ENCODE data around the gene ANO10.
"Not testable (repeated sequence)": the region's sequence is repeated elsewhere in the genome, so short reads cannot be mapped to it uniquely, and the experiment has no call there.

ANO10 gene

DNA sequence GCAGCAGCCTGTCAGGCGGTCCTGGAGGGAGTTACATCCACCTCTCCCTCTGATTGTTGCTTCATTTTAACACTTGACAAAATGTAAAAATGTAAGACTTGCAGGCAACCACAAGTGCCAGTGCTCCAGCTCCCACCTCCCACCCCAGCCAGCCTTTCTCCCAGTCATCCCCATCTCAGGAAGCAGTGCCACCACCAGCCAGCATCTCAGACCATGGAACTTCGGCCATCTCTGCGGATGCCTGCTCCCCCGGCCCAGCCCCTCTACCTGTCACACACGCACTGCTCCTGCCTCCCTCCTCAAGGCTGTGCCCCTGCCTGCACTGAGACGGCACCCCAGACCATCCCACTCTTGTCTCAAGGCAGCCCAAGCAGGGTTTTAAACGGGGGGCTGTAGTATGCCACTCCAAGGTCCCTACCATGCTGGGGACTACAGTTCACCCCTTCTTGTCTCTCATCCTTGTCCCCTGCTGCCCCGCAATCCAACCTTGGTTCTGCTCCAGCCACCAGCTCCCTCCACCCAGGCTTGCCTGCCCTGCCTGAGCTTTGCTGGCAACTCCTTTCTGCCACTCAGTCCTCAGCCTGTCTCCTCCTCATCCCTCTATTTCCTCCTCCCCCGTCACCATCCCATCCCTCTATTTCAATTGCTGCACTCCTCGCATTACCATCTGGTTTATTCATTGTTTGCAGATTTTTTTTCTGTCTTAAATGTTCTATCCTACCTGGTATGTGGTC lies 249.6 kb downstream of the ANO10 start:
- no peak for DNase-seq (ENCODE audit: low read depth)

DNA sequence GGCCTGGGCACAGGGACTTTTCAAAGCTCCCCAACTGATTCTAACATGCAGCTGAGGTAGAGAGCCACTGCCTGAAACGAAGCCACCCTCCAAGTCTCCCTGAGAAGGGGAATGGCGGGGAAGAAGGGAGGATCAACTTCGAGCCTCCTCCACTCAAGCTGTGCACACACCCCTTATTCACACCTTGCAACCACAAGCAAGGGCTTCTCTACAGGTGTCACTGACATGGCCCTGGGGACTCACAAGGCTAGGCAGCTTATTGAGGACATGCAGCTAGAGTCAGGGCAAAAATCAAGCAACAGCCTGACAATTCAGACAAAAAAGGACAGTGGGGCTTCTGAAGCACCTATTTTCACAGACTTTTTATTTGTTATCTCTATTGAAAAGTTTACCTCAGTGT lies 250.3 kb downstream of the ANO10 start:
- DNase-seq (ENCODE audit: low read depth): no peak

DNA sequence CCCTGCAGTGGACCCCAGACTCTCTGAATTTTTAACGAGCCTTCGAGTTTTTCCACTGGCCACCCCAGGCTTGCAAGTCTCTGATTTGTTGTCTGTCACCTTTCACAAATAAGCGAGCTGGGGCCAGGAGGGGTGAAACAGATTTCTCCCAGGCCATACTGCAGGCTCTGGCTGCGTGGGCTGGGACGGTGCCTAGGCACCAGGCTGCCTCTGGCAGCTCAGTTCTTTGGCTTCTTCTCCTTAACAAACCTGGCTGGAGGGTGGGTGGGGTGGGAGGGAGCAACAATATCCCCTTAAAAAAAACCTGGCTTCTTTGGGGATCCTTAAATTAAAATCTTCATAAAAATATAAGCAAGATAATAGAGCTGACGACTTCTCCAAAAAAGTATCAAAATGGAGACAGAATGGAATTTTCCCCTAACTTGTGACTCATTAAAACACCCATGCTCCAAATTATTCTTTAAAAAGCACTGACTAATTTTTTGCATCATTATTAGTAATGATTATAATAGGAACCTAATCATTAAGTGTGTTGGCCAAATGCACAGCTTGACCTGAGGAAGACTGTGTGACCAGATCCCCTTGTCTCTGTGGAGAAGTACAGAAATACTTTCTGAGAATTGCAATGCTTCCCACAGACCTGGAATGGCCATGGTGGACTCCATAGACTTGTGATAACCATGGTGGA lies 251.4 kb downstream of the ANO10 start:
- DNase-seq (ENCODE audit: low read depth): no peak

DNA sequence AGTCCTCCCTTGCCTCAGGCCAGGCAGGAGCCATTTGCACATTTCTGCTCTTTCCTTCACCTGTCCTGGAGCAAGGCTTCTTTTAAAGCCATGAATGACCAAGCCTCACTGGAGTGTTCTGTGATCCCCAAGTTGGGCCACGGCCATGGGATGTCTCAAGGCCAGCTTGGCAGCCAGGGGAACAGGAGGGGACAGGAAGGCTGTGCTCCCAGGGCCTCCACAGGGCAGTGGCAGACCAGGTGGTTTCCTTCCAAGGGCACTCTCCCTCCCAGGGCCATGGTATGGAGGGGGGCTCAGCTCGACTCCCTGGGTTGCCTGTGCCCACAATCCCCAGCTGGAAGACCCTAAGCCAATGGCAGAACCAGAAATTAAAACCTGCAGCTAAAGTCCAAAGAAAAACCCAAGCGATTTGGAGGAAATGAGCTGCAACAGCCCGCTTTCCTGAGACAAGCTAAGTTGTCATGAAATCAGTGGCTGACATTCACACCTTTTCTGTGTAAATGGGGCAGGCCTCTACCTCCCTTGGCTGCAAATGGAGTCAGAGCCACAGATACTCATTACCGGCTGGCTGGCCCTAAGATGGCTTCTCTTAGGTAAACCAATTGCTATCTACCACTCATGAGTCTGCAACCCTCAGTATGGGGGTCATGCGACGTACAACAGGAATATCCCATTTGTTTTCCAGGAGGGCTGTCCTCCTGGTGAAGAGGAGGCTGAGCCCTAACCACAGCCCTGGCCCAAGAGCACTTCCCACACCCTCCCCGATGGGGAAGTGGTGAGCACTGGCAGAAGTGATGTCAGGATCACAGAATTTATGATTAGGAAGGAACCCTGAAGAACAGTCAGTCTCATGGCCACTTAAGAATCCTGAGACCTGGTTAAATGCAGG lies 252.2 kb downstream of the ANO10 start:
- DNase-seq (ENCODE audit: low read depth): no peak

DNA sequence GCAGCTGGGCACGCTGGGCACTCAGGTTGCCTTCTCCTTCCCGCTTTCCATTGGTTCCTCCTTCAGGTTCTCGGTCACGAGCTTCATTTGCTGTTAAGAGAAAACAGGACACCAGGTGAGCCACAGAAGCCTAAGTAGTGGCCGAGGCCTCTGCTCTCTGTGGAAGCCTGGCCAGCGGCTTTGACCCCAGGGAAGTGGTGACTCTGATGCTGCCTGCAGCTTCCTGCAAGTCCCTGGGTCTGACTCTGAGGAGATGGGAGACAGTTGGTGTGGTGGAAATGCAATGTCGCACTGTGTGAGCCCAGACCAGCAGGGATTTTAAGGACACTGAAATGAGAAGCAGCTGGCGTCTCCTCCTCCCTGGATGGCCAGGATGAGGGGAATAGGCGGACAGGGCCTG lies 254.9 kb downstream of the ANO10 start:
- no peak for DNase-seq (ENCODE audit: low read depth)

DNA sequence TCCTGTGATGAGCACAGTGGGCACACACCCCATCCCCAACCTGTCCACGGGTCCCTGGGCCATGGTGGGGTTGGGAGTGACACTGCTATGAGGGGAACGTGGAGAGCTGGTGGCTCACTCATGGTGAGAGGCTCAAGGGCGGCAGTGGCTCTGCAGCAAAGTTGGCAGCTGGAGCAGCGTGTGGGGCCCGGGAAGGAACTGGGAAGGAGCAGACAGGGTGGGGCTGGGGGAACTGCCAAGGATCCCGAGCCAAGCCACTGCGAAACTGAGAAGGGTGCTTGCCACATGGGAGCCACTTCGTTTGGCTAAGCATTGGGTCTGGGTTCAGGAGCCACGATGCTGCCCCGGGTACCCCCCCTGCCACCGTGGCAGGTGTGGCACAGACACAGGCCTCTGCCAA lies 255.3 kb downstream of the ANO10 start:
- DNase-seq (ENCODE audit: low read depth): no peak

DNA sequence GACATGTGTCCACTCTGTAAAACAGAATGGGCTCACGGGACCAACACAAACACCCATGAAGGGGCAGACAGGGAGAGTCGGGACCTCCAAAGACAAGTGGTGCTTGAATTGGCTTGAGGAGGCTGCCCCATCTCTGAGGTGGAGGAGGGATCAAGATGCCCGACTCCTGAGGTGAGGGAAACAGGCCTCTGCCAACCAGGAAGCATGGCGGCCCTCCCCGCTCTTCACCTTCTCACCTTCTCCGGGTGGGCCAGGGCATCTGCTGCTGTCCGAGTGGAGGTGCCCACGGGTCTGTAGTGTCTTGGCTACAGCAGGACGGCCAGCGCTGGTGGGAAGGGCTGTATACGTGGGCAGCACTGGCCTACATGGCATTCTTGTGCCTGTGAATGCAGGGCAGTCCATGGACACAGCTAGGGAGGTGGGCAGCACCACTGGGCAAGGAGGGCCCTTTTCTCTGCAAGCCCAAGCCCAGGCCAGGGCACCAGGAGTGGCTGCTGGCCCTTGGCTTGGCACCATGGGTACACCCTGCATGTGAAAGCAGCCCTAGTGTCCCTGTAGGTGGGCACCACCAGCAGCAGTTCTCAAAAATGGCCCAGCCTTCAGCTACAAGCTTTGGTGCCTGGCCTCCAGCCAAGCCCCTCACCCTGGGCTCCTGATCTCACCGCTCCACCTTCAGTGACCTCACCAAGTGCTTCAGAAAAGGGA lies 256.1 kb downstream of the ANO10 start:
- DNase-seq (ENCODE audit: low read depth): no peak

DNA sequence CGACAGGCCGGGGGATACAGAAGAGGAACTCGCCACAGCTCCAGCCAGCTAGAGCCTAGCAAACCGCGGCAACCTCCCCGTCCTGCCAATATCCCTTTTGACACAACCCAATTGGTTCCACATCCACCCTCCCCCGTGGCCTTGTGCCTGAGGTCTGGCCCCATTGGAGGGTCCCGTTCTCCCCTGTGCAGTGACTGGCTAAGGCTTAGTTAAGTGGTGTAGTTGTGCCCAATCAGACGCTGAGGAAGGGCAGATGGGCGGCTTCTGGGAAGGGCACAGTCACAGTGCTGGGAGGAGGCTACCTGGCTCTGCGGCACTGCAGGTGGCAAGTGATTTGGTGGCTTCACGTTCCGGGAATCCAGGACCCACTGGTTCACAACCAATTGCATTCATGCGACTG lies 256.9 kb downstream of the ANO10 start:
- no peak for DNase-seq (ENCODE audit: low read depth)

DNA sequence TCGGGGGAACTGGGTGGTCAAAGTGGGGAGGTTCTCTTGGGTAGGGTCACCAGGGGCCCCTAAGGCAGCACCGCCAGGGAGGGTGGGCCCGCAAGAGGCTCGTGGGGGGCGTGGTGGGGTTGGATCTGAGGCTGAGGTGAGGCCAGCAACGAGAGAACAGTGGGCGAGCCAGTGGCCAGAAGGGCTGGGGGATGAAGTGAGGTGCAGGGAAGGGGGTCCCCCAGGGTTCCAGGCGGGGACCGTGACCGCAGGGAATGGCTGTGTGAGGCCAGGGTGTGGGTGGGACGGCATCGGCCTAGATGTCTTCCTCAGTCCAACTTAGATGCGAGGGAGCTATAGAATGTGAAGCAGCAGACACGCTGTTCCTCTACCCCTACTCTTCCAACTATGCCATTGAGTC lies 257.3 kb downstream of the ANO10 start:
- no peak for DNase-seq (ENCODE audit: low read depth)

DNA sequence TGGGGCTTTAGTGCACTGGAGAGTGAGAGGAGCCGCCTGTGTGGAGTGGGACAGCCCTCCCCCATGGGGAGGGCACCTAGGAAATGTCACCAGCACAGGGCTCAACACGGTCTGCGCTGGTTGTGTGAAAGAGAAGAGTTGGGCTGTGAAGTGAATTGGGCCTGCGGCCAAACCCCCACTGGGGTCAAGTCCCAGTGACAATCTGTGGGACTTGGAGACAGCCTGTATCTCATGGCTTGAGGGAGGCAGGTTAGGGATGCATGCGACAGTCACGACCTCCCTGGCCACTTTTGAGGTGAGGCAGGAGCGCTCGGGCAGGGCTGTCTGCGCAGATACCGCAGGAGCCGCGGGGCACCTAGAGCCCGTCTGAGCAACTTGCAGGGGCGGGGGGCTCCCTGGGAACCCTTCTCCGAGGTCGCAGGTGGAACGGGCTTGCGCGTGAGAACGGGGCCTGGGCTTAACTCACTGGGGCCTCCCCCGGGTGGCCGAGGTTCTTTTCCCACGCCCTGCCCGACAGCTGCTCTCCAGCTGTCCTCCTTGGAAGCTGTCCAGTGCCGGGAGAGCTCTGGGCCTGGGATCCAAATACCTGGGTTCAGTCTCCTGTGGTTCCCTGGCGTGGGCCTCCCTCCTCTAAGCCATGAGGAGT lies 258.1 kb downstream of the ANO10 start:
- DNase-seq (ENCODE audit: low read depth): no peak

DNA sequence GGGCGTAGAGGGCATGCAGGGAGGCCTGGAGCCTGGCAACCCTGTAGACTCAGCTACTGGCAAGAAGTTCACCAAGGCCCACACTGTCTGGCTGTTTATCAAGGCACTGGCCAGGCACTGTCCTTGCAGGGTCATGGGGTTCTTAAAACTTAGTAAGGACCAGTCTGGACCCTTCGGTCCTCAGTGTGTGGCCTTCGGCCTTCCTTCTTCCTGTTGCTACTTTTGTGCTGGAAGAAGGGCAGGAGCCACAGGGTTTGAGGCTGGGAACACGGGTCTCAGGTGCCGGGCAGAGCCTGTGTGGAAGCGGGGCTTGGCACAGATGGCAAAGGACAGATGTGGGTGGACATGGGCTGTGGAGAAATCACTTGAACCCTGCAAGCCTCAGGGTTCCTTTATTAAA lies 258.9 kb downstream of the ANO10 start:
- DNase-seq (ENCODE audit: low read depth): no peak

DNA sequence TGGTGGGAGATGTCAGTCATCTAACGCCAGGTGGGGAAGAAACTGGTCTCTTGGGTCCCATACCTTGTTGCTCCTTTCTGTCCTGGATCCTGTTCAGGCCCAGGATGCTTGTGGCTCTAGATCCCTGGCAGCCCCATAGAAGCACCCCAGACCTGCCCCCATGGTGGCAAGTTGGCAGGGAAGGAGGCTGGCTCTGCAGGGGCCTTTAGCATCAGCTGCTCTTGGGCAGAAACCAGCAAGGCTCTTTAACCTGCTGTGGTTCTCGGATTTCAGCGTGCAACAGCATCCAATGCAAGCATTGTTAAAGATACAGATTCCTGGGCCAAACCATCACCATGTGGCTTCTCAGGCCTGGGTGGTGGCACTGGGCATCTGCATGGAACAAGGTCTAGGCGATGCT lies 259.6 kb downstream of the ANO10 start:
- no peak for DNase-seq (ENCODE audit: low read depth)

DNA sequence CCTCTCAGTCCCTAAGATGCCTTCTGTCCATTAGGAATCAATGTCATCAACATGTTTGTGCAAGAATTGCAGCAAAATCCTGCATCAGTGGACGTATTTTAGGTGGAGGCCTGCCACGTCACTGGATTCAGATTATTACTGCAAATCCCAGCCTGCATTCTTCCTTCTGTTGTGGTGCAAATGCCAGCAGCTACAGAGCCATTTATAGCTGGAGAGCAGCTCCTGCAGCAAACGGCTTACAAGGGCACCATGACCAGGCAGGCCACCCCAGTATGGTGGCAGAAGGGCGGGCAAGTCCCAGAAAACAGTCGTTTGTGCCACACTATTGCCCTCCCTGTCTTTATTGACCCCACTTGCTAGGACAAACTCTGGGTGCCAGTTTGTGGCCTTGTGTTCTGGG lies 260.7 kb downstream of the ANO10 start:
- no peak for DNase-seq (ENCODE audit: low read depth)

DNA sequence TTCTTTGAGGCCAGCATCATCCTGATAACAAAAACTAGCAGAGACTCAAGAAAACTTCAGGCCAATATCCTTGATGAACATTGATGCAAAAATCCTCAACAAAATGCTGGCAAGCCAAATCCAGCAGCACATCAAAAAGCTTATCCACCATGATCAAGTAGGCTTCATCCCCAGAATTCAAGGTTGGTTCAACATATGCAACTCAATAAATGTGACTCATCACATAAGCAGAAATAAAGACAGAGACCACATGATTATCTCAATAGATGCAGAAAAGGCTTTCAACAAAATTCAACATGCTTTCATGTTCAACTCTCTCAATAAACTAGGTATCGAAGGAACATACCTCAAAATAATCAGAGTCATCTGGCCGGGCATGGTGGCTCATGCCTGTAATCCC lies 265.8 kb downstream of the ANO10 start:
- DNase-seq (ENCODE audit: low read depth): not testable (repeated sequence)

DNA sequence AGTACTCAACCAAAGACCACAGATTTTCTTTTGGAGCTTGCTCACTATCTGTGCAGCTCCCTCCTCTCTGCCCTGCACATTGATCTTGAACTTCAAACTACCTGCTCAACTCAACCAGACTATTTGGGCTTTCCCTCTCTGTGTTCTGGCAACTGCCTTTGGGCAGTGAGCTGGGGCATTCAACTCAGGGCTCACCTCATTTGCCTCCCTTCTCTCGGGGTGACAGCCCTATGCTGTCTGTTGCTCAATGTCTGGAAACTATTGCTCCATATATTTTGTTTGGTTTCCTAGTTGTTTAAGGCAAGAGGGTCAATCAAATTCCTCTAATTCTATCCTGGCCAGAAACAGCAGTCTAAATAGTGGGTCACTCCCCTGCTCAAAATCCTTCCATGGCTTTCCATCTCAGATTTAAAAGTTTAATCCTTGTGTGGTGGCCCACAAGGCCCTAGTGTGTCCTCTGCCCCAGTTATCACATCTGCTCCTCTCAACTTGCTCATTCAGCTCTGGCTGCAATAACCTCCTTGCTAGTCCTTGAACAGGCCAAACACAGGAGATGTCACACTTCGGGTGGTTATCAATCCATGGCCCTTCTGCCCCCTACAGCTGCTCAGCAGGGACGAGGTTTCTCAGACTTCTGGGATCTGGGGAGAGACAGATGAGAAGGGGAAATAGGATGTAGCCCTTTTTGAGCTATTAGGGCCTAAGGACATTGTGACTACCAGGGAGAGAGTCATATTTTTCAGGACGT lies 267.7 kb downstream of the ANO10 start:
- DNase-seq (ENCODE audit: low read depth): no peak

DNA sequence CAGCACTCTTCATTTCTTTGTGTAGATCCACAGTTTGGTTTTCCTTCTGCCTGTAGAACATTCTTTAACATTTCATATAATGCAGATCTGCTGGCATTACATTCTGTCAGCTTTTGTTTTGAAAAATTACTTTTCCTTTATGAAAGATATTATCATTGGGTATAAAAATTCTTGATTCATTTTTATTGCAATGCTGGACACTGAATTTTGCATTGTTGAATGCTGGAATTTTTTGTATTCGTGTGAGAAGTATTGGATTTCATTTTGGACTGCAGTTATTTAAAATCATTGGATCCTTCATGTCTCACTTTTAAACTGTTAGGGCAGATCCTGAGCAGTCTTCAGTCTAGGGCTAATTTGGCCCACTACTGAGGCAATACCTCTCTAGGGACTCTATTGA lies 268.4 kb downstream of the ANO10 start:
- DNase-seq (ENCODE audit: low read depth): no peak

DNA sequence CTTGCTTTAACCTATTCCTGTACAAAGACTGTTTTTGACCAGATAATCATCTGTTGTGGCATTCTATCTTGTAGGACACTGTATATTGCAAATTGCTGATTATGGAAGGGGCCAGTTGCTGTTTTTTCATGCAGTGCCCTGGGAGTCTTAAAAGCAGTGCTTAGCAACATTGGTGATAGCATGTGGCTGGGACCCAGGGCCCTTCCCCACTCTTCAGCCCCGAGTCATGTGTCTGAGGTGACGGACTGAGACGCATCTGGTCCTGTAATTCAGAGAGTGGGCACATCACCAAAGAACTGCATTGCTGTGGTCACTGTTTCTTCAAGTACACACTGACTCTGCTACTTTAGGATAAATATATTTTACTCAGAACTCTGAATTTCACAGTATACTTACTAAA lies 272.1 kb downstream of the ANO10 start:
- no peak for DNase-seq (ENCODE audit: low read depth)

DNA sequence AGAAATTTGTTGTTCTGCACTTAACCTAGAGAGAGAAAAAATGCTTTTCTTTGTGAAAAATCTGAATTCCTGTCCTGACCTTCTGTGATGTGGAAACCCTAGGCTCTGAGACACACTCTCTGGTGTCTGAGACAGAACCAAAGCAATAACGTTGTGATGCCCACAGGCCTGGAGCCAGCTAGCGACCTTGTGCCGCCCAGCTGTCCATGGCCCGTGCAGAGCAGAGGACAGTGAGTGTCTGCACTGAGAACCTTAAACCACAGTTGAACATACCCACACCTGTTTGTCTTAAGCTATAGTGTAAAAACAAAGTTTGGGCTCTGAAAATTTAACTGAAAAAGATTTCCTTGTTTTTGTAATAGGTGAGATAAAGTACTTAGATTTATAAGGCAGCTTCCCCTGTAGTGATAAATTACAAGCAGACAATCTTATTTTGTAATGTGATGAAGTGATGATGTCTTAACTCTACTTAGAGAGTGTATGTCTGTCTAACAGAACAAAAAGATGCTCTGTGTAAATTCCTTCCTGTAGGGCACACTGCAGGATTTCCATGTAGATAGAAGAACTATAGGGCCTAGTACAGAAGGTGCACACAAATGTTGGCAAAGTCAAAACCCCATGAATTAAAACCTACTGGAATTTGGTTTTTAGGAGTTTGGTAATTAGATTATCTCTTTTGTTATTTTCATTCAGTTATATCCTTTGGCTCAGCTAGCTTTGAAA lies 272.8 kb downstream of the ANO10 start:
- no peak for DNase-seq (ENCODE audit: low read depth)

DNA sequence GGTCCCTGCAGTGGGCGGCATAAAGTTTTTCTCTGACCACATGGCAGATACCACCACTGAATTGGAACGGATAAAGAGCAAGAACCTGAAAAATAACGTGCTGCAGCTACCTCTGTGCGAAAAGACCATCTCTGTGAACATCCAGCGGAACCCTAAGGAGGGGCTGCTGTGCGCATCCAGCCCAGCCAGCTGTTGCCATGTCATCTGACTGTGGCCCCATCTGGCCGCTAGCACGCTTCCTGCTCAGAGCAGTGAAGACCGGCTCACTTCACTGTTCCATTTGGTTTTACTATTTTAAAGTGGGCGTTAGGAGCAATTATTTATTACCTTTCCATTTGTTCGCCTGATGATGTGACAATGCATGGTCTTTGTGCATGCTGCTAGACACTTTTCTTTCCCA lies 273.5 kb downstream of the ANO10 start:
- no peak for DNase-seq (ENCODE audit: low read depth)

DNA sequence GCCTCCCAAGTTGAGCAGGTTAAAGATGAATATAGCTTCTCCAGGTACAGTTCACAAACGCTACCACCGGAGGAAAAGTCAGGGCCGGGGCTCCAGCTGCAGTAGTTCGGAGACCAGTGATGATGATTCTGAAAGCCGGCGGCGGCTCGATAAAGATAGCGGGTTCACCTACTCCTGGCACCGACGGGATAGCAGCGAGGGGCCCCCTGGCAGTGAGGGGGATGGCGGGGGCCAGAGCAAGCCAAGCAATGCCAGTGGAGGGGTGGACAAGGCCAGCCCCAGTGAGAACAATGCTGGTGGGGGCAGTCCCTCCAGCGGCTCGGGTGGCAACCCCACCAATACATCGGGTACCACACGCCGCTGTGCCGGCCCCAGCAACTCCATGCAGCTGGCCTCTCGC lies 274.0 kb downstream of the ANO10 start:
- DNase-seq (ENCODE audit: low read depth): no peak
